ENCODE data around the gene PROM1.

Gene PROM1

GRCh38 chr4:16007471-16008095 is 76.2 kb downstream of the PROM1 start:
- H3K9me3 ChIP-seq (ENCODE audit: control insufficient read depth, insufficient read depth, low read depth, low read length) = no peaks in the 10 kb centered on the region
- no peak for TF ChIP-seq ZNF518A (tag by site-specific recombination; conservative IDR thresholded peaks at IDR 0.05; ENCODE audit: low read depth)
- no peak for TF ChIP-seq PATZ1 (tag by site-specific recombination; IDR thresholded peaks at IDR 0.05)
- TF ChIP-seq SETDB1 (IDR thresholded peaks at IDR 0.05; ENCODE audit: insufficient read length, low read length) = no peak
- no peak for TF ChIP-seq ZFP3 (tag by site-specific recombination; IDR thresholded peaks at IDR 0.05; ENCODE audit: low read depth)
- TF ChIP-seq ZSCAN5A (tag by site-specific recombination; IDR thresholded peaks at IDR 0.05) = no peak
- TF ChIP-seq ZNF610 (tag by site-specific recombination; IDR thresholded peaks at IDR 0.05; ENCODE audit: borderline replicate concordance) = no peak
- no peak for TF ChIP-seq ZNF549 (tag by site-specific recombination; IDR thresholded peaks at IDR 0.05)
- no peak for TF ChIP-seq MYNN (tag by site-specific recombination; IDR thresholded peaks at IDR 0.05; ENCODE audit: borderline replicate concordance)
- TF ChIP-seq ZNF76 (tag by site-specific recombination; IDR thresholded peaks at IDR 0.05; ENCODE audit: borderline replicate concordance, low read depth) = no peak
- TF ChIP-seq ZNF175 (tag by site-specific recombination; IDR thresholded peaks at IDR 0.05) = no peak
- H3K27ac ChIP-seq (ENCODE audit: extremely low read depth, low read depth, low read length) = no peak overlapping the region
- CTCF ChIA-PET = interaction anchor here (0.6 to 1.8 kb wide), 2 partner anchors 25 to 203 kb away, joined by 5 read pairs; no protein-coding TSS in a partner anchor
- H3K4me1 ChIP-seq (ENCODE audit: control insufficient read depth, insufficient read depth, low read length) = no peaks in the 10 kb centered on the region
- no peak overlapping the region for H3K4me3 ChIP-seq (ENCODE audit: low read depth, low read length)
- POLR2A ChIA-PET = no interaction called here
- H3K36me3 ChIP-seq (ENCODE audit: control insufficient read depth in 2 of 2, insufficient read depth in 1 of 2, low read length in 2 of 2) = no peaks in the 10 kb centered on the region

GRCh38 chr4:16006771-16007446 is 76.9 kb downstream of the PROM1 start:
- Histone ChIP-seq H3K27ac (ENCODE audit: extremely low read depth, low read depth, low read length) (no peak overlapping the region), H3K9me3 (ENCODE audit: control insufficient read depth, insufficient read depth, low read depth, low read length) (no peaks in the 10 kb centered on the region), H3K4me1 (ENCODE audit: control insufficient read depth, insufficient read depth, low read length) (no peaks in the 10 kb centered on the region), H3K36me3 (ENCODE audit: control insufficient read depth in 2 of 2, insufficient read depth in 1 of 2, low read length in 2 of 2) (no peaks in the 10 kb centered on the region), H3K4me3 (ENCODE audit: low read depth, low read length) (no peak overlapping the region)
- TF ChIP-seq ELK4 (IDR thresholded peaks at IDR 0.05; ENCODE audit: borderline replicate concordance, low read depth, low read length) = no peak
- TF ChIP-seq ZSCAN16 (tag by site-specific recombination; IDR thresholded peaks at IDR 0.05) = no peak
- ChIA-PET CTCF (interaction anchor here (0.6 to 1.8 kb wide), 3 partner anchors 26 to 202 kb away, joined by 3 to 5 read pairs (median 5); no protein-coding TSS in a partner anchor), POLR2A (no interaction called here)
